SW480 (cell line): ENCODE data around the gene S100PBP.
"Not testable (repeated sequence)": the region's sequence is repeated elsewhere in the genome, so short reads cannot be mapped to it uniquely, and the experiment has no call there.

ENCODE experiments used
- DNase-seq: peaks from one replicate; pipeline ENCODE4 v3.0.0-alpha.2; 2016; ENCODE audit warnings: low spot score

S100PBP gene

GRCh38 chr1:32900956-32901822, 83.7 kb downstream of the S100PBP start, which contains the start of gene TMEM54:
TMEM54 (minus strand) TSS chr1:32901389; CDS start chr1:32901238, 151 bp downstream.
- DNase-seq: no peak

GRCh38 chr1:32901823-32902534, 84.5 kb downstream of the S100PBP start:
- DNase-seq: no peak

DNA sequence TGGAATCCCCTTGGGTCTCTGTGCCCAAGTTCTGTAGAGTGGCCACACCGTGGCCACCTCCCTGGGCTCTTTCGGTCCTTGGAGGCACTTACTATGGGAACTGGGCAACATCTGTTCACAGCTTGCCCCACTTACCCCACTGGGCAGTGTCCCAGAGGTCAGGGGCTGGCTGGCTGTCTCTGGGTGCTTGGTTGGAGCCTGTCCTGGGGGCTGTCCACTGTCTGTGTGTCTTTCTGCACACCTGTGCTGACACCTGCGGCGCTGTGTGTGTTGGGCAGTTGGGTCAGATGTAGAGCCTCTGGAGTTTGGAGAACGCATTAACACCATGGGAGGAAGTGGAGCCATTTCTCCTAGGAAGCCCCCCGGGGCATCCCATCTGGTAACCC, 85.1 kb downstream of the S100PBP start:
- no peak for DNase-seq

DNA sequence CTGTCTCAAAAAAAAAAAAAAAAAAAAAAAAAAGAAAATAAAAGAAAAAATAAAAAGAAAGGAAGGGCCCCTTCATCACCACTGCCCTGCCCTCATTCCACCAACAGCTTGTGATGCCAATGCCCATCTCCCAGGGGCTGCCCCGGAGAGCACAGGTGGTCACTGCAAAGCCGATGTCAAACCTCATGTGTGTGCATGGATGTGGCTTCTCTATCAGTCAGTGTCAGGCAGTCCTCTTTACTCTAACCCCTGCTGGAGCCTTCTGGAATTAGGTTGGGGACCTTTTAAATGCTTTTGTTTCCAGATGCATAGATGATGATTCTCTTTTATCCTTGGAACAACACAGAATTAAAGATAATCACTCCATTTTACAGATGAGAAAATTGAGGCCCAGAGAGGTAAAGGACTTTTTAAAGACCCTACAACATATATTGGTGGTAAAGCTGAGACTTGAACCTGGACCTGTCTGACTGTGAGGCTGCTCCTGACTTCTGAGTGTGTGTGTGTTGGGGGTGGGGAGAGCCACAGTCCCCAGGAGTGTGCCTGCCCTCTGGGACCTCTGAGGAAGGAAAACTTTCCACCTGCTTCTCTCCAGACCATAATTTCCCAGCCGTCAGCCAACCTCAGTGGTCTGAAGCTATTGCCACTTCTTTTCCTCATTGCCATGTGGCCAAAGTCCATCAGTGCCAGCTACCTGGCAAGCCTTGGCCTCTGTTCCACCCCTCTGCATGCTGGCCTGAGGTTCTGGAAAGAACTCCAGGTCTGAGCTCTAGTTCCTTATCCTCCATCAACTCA, 86.7 kb downstream of the S100PBP start:
- no peak for DNase-seq

- no peak for DNase-seq
These were observed 87.3 kb downstream of the S100PBP start for GRCh38 chr1:32904797-32905196.

GRCh38 chr1:32905588-32905987, 88.1 kb downstream of the S100PBP start:
- DNase-seq: not testable (repeated sequence)

DNA sequence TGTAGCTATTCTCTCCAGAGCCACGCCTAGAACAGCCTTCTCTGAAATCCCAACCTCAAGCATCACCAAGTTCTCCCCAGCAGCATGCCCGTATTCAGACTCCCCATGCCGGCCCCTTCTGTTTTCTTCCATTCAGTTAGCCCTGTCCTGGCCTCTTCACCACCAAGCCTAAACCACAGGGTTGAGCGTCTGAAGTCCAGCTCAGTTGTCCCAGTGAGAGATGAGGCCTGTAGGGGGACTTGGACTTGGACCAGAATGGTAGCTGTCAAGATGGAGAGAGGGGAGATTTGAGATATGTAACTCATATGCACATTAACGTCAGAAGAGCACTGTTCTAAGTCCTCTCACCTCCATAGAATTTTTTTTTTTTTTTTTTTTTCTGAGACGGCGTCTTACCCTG, 89.2 kb downstream of the S100PBP start:
- DNase-seq: no peak

GRCh38 chr1:32907435-32907834, 90.0 kb downstream of the S100PBP start:
- DNase-seq: no peak
